Measurements from ENCODE around the gene SEMA5B.

Gene SEMA5B

DNA sequence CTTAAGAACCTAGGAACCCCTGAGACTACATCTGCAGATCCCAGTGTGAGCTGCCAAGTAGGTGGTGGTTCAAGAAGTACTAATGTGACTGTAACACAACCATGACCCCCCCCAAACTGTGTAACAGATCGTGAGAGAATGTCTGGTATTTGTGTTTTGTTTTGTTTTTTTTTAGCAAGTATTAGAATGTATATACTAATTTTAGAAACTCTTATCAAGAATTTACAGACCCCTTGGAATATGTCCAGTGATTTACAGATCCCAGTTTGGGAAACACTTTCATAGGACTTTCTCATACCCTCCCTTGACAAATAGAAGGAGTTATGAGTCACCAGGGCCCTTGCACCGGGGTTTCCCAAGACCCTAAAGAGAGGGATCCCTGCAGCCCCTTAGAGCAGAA lies 79.8 kb downstream of the SEMA5B start:
- no peak overlapping the region for H3K4me3 ChIP-seq (ENCODE audit: low read length)
- H3K27me3 ChIP-seq (replicated peaks; ENCODE audit: insufficient read depth, low read length): no peaks in the 10 kb centered on the region
- no peaks in the 10 kb centered on the region for H3K9me2 ChIP-seq (replicated peaks; ENCODE audit: insufficient read depth, low read length)
- no peak for DNase-seq
- H3K79me2 ChIP-seq (ENCODE audit: low read length): no peaks in the 10 kb centered on the region
- H4K20me1 ChIP-seq (ENCODE audit: insufficient read depth, low read length): no peaks in the 10 kb centered on the region
- H3K27ac ChIP-seq (ENCODE audit: low read length): no peak overlapping the region
- H3K9me3 ChIP-seq (replicated peaks; ENCODE audit: insufficient read depth, low read length): no peaks in the 10 kb centered on the region
- no peaks in the 10 kb centered on the region for H3K36me3 ChIP-seq (replicated peaks; ENCODE audit: insufficient read depth, low read length)
- H3K4me2 ChIP-seq (ENCODE audit: low read depth, low read length): no peak overlapping the region
- H3K9ac ChIP-seq (ENCODE audit: low read length): no peak overlapping the region
- H3F3A ChIP-seq (ENCODE audit: insufficient read depth, low read length): no peaks in the 10 kb centered on the region
- no peak overlapping the region for H2AFZ ChIP-seq (ENCODE audit: low read length)
- no peaks in the 10 kb centered on the region for H3K4me1 ChIP-seq (ENCODE audit: low read length)
- TF ChIP-seq, protein P1, sequence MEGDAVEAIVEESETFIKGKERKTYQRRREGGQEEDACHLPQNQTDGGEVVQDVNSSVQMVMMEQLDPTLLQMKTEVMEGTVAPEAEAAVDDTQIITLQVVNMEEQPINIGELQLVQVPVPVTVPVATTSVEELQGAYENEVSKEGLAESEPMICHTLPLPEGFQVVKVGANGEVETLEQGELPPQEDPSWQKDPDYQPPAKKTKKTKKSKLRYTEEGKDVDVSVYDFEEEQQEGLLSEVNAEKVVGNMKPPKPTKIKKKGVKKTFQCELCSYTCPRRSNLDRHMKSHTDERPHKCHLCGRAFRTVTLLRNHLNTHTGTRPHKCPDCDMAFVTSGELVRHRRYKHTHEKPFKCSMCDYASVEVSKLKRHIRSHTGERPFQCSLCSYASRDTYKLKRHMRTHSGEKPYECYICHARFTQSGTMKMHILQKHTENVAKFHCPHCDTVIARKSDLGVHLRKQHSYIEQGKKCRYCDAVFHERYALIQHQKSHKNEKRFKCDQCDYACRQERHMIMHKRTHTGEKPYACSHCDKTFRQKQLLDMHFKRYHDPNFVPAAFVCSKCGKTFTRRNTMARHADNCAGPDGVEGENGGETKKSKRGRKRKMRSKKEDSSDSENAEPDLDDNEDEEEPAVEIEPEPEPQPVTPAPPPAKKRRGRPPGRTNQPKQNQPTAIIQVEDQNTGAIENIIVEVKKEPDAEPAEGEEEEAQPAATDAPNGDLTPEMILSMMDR (IDR thresholded peaks at IDR 0.05; ENCODE audit: low read length): no peak
- no peak for TF ChIP-seq EZH2phosphoT487 (IDR thresholded peaks at IDR 0.05; ENCODE audit: low read length)
- no peak for TF ChIP-seq EZH2 (optimal IDR thresholded peaks at IDR 0.05; ENCODE audit: low read depth, low read length)

DNA sequence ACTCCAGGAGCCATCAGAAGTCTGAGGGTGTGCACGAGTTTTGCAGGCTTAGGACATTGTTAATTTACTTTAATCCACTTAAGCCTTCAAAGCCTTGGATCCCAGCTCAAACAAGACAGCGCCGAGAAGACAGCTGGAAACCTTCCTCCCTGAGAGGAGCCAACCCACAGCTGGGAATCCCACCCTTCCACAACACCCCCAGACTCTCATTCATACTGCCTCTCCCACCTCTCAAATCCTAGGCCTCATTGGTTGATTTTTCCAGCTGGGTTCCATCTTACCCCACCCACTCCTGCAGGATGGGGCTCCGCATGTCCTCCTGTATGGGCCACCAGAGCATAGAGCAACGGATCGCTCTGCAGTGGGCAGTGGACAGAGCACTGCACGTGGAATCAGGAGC lies 80.4 kb downstream of the SEMA5B start:
- no peaks in the 10 kb centered on the region for H4K20me1 ChIP-seq (ENCODE audit: insufficient read depth, low read length)
- H3F3A ChIP-seq (ENCODE audit: insufficient read depth, low read length): no peaks in the 10 kb centered on the region
- no peaks in the 10 kb centered on the region for H3K36me3 ChIP-seq (replicated peaks; ENCODE audit: insufficient read depth, low read length)
- H3K9me2 ChIP-seq (replicated peaks; ENCODE audit: insufficient read depth, low read length): no peaks in the 10 kb centered on the region
- H3K4me1 ChIP-seq (ENCODE audit: low read length): 0 out of 2 replicates have a peak, but pooled peaks cover 3% of the 10 kb centered on the region
- TF ChIP-seq, protein P1 (IDR thresholded peaks at IDR 0.05; ENCODE audit: low read length): no peak
- TF ChIP-seq EZH2phosphoT487 (IDR thresholded peaks at IDR 0.05; ENCODE audit: low read length) (no peak), EZH2 (optimal IDR thresholded peaks at IDR 0.05; ENCODE audit: low read depth, low read length) (no peak)
- no peak for DNase-seq
- H3K4me2 ChIP-seq (ENCODE audit: low read depth, low read length): no peak overlapping the region
- no peak overlapping the region for H3K27ac ChIP-seq (ENCODE audit: low read length)
- no peak overlapping the region for H3K4me3 ChIP-seq (ENCODE audit: low read length)
- H3K27me3 ChIP-seq (replicated peaks; ENCODE audit: insufficient read depth, low read length): no peaks in the 10 kb centered on the region
- no peak overlapping the region for H2AFZ ChIP-seq (ENCODE audit: low read length)
- H3K79me2 ChIP-seq (ENCODE audit: low read length): no peaks in the 10 kb centered on the region
- H3K9ac ChIP-seq (ENCODE audit: low read length): no peak overlapping the region
- no peaks in the 10 kb centered on the region for H3K9me3 ChIP-seq (replicated peaks; ENCODE audit: insufficient read depth, low read length)

DNA sequence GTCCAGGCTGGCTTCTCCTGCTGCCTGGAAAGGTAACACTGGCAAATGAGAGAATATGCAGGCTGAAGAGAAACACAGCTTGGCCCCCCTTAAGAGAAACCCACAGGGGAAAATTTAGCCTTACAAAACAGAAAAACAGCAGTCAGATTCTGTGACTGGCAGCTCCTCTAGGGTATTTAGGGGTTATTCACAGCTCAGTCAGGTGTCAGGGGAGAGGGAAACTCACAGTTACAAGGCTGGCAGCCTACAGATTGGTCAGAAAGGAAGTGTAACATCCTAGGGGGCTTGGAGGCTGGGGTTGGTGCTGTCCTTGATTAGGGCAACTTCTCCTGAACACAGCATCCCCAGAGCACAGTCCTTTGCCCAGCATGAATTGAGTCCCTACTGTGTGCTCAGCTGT lies 81.4 kb downstream of the SEMA5B start:
- Histone ChIP-seq H3K4me1 (ENCODE audit: low read length) (0 out of 2 replicates have a peak, but pooled peaks cover 3% of the 10 kb centered on the region), H3K9me2 (replicated peaks; ENCODE audit: insufficient read depth, low read length) (no peaks in the 10 kb centered on the region), H3K9ac (ENCODE audit: low read length) (no peak overlapping the region), H3K27me3 (replicated peaks; ENCODE audit: insufficient read depth, low read length) (no peaks in the 10 kb centered on the region), H3K4me2 (ENCODE audit: low read depth, low read length) (no peak overlapping the region), H2AFZ (ENCODE audit: low read length) (no peak overlapping the region), H4K20me1 (ENCODE audit: insufficient read depth, low read length) (no peaks in the 10 kb centered on the region), H3F3A (ENCODE audit: insufficient read depth, low read length) (no peaks in the 10 kb centered on the region), H3K9me3 (replicated peaks; ENCODE audit: insufficient read depth, low read length) (no peaks in the 10 kb centered on the region), H3K36me3 (replicated peaks; ENCODE audit: insufficient read depth, low read length) (no peaks in the 10 kb centered on the region), H3K27ac (ENCODE audit: low read length) (no peak overlapping the region), H3K4me3 (ENCODE audit: low read length) (no peak overlapping the region), H3K79me2 (ENCODE audit: low read length) (no peaks in the 10 kb centered on the region)
- DNase-seq: no peak
- TF ChIP-seq EZH2 (optimal IDR thresholded peaks at IDR 0.05; ENCODE audit: low read depth, low read length): no peak
- TF ChIP-seq, protein P1 (IDR thresholded peaks at IDR 0.05; ENCODE audit: low read length): no peak
- no peak for TF ChIP-seq EZH2phosphoT487 (IDR thresholded peaks at IDR 0.05; ENCODE audit: low read length)

All from MM.1S (cell line).